Hepatocyte (in vitro differentiated cells): Measurements from ENCODE around the gene KRCC1. TPM values are rescaled to one million over a fixed set of nuclear protein-coding genes. Genes with fewer than 3 reads are reported as not detected.
"Not testable (repeated sequence)": the region's sequence is repeated elsewhere in the genome, so short reads cannot be mapped to it uniquely, and the experiment has no call there.

Experiments used
- DNase-seq: peaks from one replicate; pipeline ENCODE4 v3.0.0-alpha.2; 2016; ENCODE audit warnings: low spot score
- H2AFZ ChIP-seq: fragments of 200-600 bp; sonication (generic); 2 replicates; pipeline ENCODE4 v1.6.0; 2016; ENCODE audit warnings: antibody characterized with exemption, mild to moderate bottlenecking
- H3K27ac ChIP-seq: fragments of 200-600 bp; sonication (generic); 2 replicates; pipeline ENCODE4 v1.5.1; 2016; ENCODE audit warnings: mild to moderate bottlenecking
- H3K27me3 ChIP-seq: fragments of 200-600 bp; sonication (generic); 2 replicates; pipeline ENCODE4 v1.6.1; 2016
- H3K36me3 ChIP-seq: fragments of 200-600 bp; sonication (generic); replicated peaks from 2 replicates; pipeline ENCODE4 v1.5.1; 2016; ENCODE audit warnings: low read depth; ENCODE audit not compliant: insufficient read depth
- H3K4me1 ChIP-seq: fragments of 200-600 bp; sonication (generic); 2 replicates; pipeline ENCODE4 v1.5.1; 2016; ENCODE audit warnings: mild to moderate bottlenecking, moderate library complexity; ENCODE audit not compliant: insufficient read depth
- H3K4me2 ChIP-seq: fragments of 200-600 bp; sonication (generic); 2 replicates; pipeline ENCODE4 v1.6.0; 2016
- H3K4me3 ChIP-seq: fragments of 200-600 bp; sonication (generic); 2 replicates; pipeline ENCODE4 v1.5.1; 2016; ENCODE audit warnings: mild to moderate bottlenecking
- H3K79me2 ChIP-seq: fragments of 200-600 bp; sonication (generic); 2 replicates; pipeline ENCODE4 v1.6.0; 2017; ENCODE audit warnings: mild to moderate bottlenecking
- H3K9me2 ChIP-seq: fragments of 200-600 bp; sonication (generic); replicated peaks from 2 replicates; pipeline ENCODE4 v1.6.0; 2017; ENCODE audit warnings: mild to moderate bottlenecking; ENCODE audit not compliant: insufficient read depth
- H3K9me3 ChIP-seq: fragments of 200-600 bp; sonication (generic); 2 replicates; pipeline ENCODE4 v1.5.1; 2016; ENCODE audit warnings: low read depth, mild to moderate bottlenecking
- H4K20me1 ChIP-seq: fragments of 200-600 bp; sonication (generic); 2 replicates; pipeline ENCODE4 v1.6.0; 2016; ENCODE audit warnings: mild to moderate bottlenecking; ENCODE audit not compliant: insufficient read depth, poor library complexity, severe bottlenecking
- EZH2 ChIP-seq: fragments of 200-600 bp; sonication (generic); IDR thresholded peaks from 2 replicates; pipeline ENCODE4 v1.6.1; 2016; ENCODE audit warnings: antibody characterized with exemption, mild to moderate bottlenecking, borderline replicate concordance
- EZH2phosphoT487 ChIP-seq: fragments of 200-600 bp; sonication (generic); IDR thresholded peaks from one replicate; pipeline ENCODE4 v1.6.1; 2018; ENCODE audit warnings: antibody characterized with exemption, mild to moderate bottlenecking, low read depth, moderate library complexity; ENCODE audit not compliant: unreplicated experiment, severe bottlenecking
- WGBS: methylation state at CpG from one replicate; pipeline ENCODE4 v1.1.6; 2016; ENCODE audit warnings: low lambda C conversion rate; ENCODE audit errors: missing lambda C conversion rate; 5-methylcytosine and 5-hydroxymethylcytosine counted together
- polyA plus RNA-seq: library from polyadenylated mRNA; unstranded; fragments of >200 nt; fragmentation: Nextera tagmentation; extraction: Ambion mirVana; gene quantifications from 2 replicates; pipeline ENCODE4 v1.2.1, GENCODE V29; 2016
- total RNA-seq: library from RNA; depleted of rRNA; stranded (reverse); fragments of >200 nt; gene quantifications from 2 replicates; pipeline ENCODE4 v1.2.3, GENCODE V29; 2014
- TF ChIP-seq, protein P1 (sequence below): fragments of 200-600 bp; sonication (generic); IDR thresholded peaks from 2 replicates; pipeline ENCODE4 v1.5.1; 2016; ENCODE audit warnings: antibody characterized with exemption, mild to moderate bottlenecking; ENCODE audit not compliant: poor library complexity

Gene KRCC1
- total and polyA plus RNA-seq, 2 experiments from 2014 or later: 18.3 to 30.9 TPM

DNA sequence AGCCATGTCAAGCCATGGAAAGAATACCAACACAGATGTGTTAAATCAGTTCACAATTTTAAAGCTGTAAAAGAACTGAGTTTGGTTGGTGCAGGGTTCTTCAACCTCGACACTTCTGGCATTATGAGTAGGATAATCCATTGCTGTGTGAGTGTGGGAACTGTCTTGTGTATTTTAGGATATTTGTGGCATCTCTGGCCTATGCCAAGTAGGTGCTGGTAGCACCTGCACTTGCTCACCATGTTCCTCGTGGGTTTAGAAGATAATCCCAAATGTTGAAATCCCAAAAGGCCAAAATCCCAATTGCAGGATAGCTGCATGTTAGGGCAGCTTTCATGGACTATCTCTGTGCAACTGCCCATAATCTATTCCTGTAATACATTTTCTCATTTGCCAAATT, 3.8 kb downstream of the KRCC1 start:
- H3K4me2 ChIP-seq: no peak overlapping the region
- no peak for DNase-seq
- no peak for TF ChIP-seq EZH2
- TF ChIP-seq, protein P1, sequence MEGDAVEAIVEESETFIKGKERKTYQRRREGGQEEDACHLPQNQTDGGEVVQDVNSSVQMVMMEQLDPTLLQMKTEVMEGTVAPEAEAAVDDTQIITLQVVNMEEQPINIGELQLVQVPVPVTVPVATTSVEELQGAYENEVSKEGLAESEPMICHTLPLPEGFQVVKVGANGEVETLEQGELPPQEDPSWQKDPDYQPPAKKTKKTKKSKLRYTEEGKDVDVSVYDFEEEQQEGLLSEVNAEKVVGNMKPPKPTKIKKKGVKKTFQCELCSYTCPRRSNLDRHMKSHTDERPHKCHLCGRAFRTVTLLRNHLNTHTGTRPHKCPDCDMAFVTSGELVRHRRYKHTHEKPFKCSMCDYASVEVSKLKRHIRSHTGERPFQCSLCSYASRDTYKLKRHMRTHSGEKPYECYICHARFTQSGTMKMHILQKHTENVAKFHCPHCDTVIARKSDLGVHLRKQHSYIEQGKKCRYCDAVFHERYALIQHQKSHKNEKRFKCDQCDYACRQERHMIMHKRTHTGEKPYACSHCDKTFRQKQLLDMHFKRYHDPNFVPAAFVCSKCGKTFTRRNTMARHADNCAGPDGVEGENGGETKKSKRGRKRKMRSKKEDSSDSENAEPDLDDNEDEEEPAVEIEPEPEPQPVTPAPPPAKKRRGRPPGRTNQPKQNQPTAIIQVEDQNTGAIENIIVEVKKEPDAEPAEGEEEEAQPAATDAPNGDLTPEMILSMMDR: no peak
- TF ChIP-seq EZH2phosphoT487: no peak
- H3K9me3 ChIP-seq: no peaks in the 10 kb centered on the region
- H2AFZ ChIP-seq: no peak overlapping the region
- H3K4me3 ChIP-seq: no peak overlapping the region
- no peak overlapping the region for H3K27ac ChIP-seq
- peaks cover 72% of the 10 kb centered on the region for H3K79me2 ChIP-seq
- H3K4me1 ChIP-seq: peaks cover 24% of the 10 kb centered on the region
- H3K9me2 ChIP-seq: no peaks in the 10 kb centered on the region
- no peaks in the 10 kb centered on the region for H3K27me3 ChIP-seq
- WGBS: 95% methylated on average over 2 of the region's 2 CpGs
- peaks cover 4% of the 10 kb centered on the region for H4K20me1 ChIP-seq
- no peaks in the 10 kb centered on the region for H3K36me3 ChIP-seq

DNA sequence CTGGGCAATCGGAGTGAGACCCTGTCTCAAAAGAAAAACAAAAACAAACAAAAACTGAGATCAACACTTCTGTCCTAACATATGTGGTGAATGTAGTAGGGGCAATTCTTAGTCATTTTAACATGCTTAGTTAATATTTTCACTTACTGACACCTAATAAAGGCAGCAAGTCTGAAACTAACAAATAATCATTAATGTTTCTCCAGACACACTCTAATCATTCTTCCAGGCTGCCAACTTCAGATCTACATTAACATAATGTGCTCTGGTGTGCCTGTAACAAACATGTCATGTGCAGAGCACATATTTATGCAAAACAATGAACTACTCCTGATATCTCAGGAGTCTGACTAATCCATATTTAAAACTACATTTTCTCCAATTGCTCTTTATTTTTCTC, 6.0 kb downstream of the KRCC1 start:
- Histone ChIP-seq H3K27ac (no peak overlapping the region), H2AFZ (no peak overlapping the region), H3K36me3 (no peaks in the 10 kb centered on the region), H3K79me2 (peaks cover 72% of the 10 kb centered on the region), H4K20me1 (peaks cover 4% of the 10 kb centered on the region), H3K4me1 (peaks cover 18% of the 10 kb centered on the region), H3K9me3 (no peaks in the 10 kb centered on the region), H3K27me3 (no peaks in the 10 kb centered on the region), H3K4me2 (no peak overlapping the region), H3K9me2 (no peaks in the 10 kb centered on the region), H3K4me3 (no peak overlapping the region)
- TF ChIP-seq, protein P1: no peak
- no peak for TF ChIP-seq EZH2phosphoT487
- no peak for TF ChIP-seq EZH2
- DNase-seq: no peak
- WGBS: 95% methylated on average over 1 of the region's 1 CpG

DNA sequence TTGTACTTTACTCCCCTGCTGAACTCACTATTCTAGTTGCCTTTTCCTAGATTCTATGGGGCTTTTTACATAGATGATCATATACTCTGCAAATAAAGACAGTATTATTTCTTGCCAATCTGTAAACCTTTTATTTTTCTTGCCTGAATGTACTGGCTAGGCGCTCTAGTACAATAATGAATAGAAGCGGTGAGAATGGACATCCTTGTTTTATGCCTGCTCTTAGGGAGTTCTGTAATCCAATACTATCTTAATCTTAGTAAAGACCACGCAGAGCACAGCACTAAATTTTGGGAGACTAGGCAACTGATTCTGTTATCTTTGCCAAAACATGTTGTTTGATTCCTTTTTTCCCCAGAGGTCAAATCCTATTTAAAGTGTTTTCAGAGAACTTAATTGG, 7.0 kb downstream of the KRCC1 start:
- no peaks in the 10 kb centered on the region for H3K9me2 ChIP-seq
- no peak overlapping the region for H3K27ac ChIP-seq
- peaks cover 4% of the 10 kb centered on the region for H4K20me1 ChIP-seq
- no peak overlapping the region for H3K4me2 ChIP-seq
- no peaks in the 10 kb centered on the region for H3K36me3 ChIP-seq
- H3K4me1 ChIP-seq: peaks cover 9% of the 10 kb centered on the region
- H3K79me2 ChIP-seq: peaks cover 68% of the 10 kb centered on the region
- DNase-seq: no peak
- no peak for TF ChIP-seq EZH2phosphoT487
- TF ChIP-seq, protein P1: no peak
- no peak for TF ChIP-seq EZH2
- 91% methylated on average over 3 of the region's 3 CpGs for WGBS
- no peak overlapping the region for H3K4me3 ChIP-seq
- no peaks in the 10 kb centered on the region for H3K27me3 ChIP-seq
- no peak overlapping the region for H2AFZ ChIP-seq
- no peaks in the 10 kb centered on the region for H3K9me3 ChIP-seq

DNA sequence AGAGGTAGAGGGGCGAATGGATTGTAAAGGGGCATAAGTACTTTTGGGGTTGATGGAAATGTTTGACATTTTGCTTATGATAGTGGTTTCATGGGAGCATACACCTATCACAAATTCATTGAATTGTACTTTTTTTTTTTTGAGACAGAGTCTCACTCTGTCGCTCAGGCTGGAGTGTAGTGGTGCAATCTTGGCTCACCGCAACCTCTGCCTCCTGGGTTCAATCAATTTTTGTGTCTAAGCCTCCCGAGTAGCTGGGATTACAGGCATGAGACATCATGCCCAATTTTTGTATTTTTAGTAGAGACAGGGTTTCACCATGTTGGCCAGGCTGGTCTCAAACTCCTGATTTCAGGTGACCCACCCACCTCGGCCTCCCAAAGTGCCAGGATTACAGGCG, 10.0 kb downstream of the KRCC1 start:
- peaks cover 59% of the 10 kb centered on the region for H3K79me2 ChIP-seq
- H3K9me2 ChIP-seq: not testable (repeated sequence)

More for the DNA sequence above, 10.0 kb downstream of the KRCC1 start:
- H4K20me1 ChIP-seq, H3K27me3 ChIP-seq, H3K9me3 ChIP-seq, DNase-seq, H3K4me2 ChIP-seq, H3K4me1 ChIP-seq, H3K36me3 ChIP-seq, H3K27ac ChIP-seq, H3K4me3 ChIP-seq, H2AFZ ChIP-seq: not testable (repeated sequence)
- 90% methylated on average over 6 of the region's 6 CpGs for WGBS
